Peyer's patch (tissue), 4 donors: ENCODE data around the gene SMC5.

ENCODE experiments used
- POLR2A ChIP-seq, 2 donors: fragments of 450-650 bp; IDR thresholded peaks; one replicate each; pipeline ENCODE4 v1.5.1; 2017; ENCODE audit warnings: antibody characterized with exemption in 2 of 2, mild to moderate bottlenecking in 2 of 2, moderate library complexity in 2 of 2
- TF ChIP-seq, protein P1 (sequence below), 6 experiments: fragments of 450-650 bp in 4 of 6; fragments of 200-600 bp in 2 of 6; sonication (generic) in 1 of 6; IDR thresholded peaks; one replicate each; pipeline ENCODE4 v1.5.1; 2017 to 2019; ENCODE audit warnings: antibody characterized with exemption in 6 of 6, mild to moderate bottlenecking in 3 of 6, moderate library complexity in 1 of 6

DNA sequence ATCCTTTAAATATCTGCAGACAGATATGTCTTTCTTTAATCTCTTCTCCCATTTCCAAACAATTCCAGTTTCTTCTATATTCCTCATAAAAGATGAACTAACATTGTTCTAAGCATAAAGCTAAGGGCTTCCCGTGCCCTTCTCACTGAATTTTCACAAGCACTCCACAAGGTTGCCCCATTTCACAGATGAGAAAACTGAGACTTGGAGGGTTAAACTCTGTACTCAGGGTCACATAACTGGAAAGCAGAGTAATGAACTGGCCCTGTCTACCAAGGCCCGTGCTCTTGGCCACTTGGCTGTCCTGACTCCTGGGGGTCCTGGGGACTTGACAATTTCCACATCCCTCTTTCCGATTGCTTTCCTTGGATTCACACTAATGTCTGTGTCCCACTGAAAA, 130.4 kb downstream of the SMC5 start:
- TF ChIP-seq, protein P1, sequence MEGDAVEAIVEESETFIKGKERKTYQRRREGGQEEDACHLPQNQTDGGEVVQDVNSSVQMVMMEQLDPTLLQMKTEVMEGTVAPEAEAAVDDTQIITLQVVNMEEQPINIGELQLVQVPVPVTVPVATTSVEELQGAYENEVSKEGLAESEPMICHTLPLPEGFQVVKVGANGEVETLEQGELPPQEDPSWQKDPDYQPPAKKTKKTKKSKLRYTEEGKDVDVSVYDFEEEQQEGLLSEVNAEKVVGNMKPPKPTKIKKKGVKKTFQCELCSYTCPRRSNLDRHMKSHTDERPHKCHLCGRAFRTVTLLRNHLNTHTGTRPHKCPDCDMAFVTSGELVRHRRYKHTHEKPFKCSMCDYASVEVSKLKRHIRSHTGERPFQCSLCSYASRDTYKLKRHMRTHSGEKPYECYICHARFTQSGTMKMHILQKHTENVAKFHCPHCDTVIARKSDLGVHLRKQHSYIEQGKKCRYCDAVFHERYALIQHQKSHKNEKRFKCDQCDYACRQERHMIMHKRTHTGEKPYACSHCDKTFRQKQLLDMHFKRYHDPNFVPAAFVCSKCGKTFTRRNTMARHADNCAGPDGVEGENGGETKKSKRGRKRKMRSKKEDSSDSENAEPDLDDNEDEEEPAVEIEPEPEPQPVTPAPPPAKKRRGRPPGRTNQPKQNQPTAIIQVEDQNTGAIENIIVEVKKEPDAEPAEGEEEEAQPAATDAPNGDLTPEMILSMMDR (IDR thresholded peaks at IDR 0.05): no peak
- TF ChIP-seq POLR2A (IDR thresholded peaks at IDR 0.05): no peak
